Muscle of back (tissue), 10 donors: ENCODE data around the gene SLC25A29. TPM values are rescaled to one million over a fixed set of nuclear protein-coding genes. Genes with fewer than 3 reads are reported as not detected.

Experiments used
- polyA plus RNA-seq, 10 donors: library from polyadenylated mRNA; unstranded; fragments of 120-200 nt; gene quantifications; one replicate each; pipeline ENCODE4 v1.2.1, GENCODE V29; 2013; ENCODE audit not compliant: insufficient read length in 10 of 10

Gene SLC25A29
- polyA plus RNA-seq, 10 donors = 20.7 to 51.5 (median 25.0) TPM

Other genes with a start within 250 kb of the SLC25A29 start
- 10 to 100 TPM; 51.3 to 84.3 (median 65.4) TPM for gene EVL, start 241.0 kb downstream of the SLC25A29 start, polyA plus RNA-seq
- gene DEGS2, start 146.8 kb downstream of the SLC25A29 start, polyA plus RNA-seq = 1 to 10 TPM in 1 of 10 donors, under 1 TPM in 9; 0.17 to 1.2 (median 0.46) TPM
- 10 to 100 TPM; 62.4 to 90.3 (median 75.2) TPM for gene YY1, start 67.3 kb downstream of the SLC25A29 start, polyA plus RNA-seq
- under 1 TPM in 2 of 10 donors, not detected in 8; 0.11 to 0.14 TPM for gene SLC25A47, start 16.9 kb upstream of the SLC25A29 start, polyA plus RNA-seq
- gene WDR25, start 70.0 kb upstream of the SLC25A29 start, polyA plus RNA-seq = 1 to 10 TPM; 3.9 to 7.0 (median 5.8) TPM